Endothelial cell (in vitro differentiated cells): ENCODE data around the gene PRDX1. TPM values are rescaled to one million over a fixed set of nuclear protein-coding genes. Genes with fewer than 3 reads are reported as not detected.
"Not testable (repeated sequence)": the region's sequence is repeated elsewhere in the genome, so short reads cannot be mapped to it uniquely, and the experiment has no call there.

Source experiments
- DNase-seq: peaks from one replicate; pipeline ENCODE4 v3.0.0; 2021; ENCODE audit warnings: low spot score
- H3K27ac Mint-ChIP-seq: one replicate; pipeline ENCODE4 v1.8.0; 2021; ENCODE audit warnings: mixed read lengths, inconsistent platforms; ENCODE audit not compliant: unreplicated experiment
- H3K27me3 Mint-ChIP-seq: one replicate; pipeline ENCODE4 v1.8.0; 2021; ENCODE audit warnings: mild to moderate bottlenecking, moderate library complexity, mixed read lengths, inconsistent platforms; ENCODE audit not compliant: unreplicated experiment
- H3K36me3 Mint-ChIP-seq: one replicate; pipeline ENCODE4 v1.8.0; 2021; ENCODE audit warnings: mild to moderate bottlenecking, low read depth, mixed read lengths, inconsistent platforms; ENCODE audit not compliant: unreplicated experiment
- H3K4me1 Mint-ChIP-seq: one replicate; pipeline ENCODE4 v1.8.0; 2021; ENCODE audit warnings: mild to moderate bottlenecking, mixed read lengths, inconsistent platforms; ENCODE audit not compliant: unreplicated experiment
- H3K4me3 Mint-ChIP-seq: one replicate; pipeline ENCODE4 v1.8.0; 2021; ENCODE audit warnings: mild to moderate bottlenecking, mixed read lengths, inconsistent platforms; ENCODE audit not compliant: unreplicated experiment
- H3K9me3 Mint-ChIP-seq: one replicate; pipeline ENCODE4 v1.8.0; 2021; ENCODE audit warnings: mixed read lengths, inconsistent platforms; ENCODE audit not compliant: unreplicated experiment
- CTCF ChIP-seq: fragments of 200-600 bp; sonication (generic); IDR thresholded peaks from one replicate; pipeline ENCODE4 v1.5.0; 2021; ENCODE audit warnings: antibody characterized with exemption; ENCODE audit not compliant: unreplicated experiment
- total RNA-seq: library from RNA; stranded (reverse); fragmentation: NEBNext Ultra II Directional; extraction: Animal tissue kit (Norgen Biotek cat#: 25700); gene quantifications from one replicate; pipeline ENCODE4 v1.2.1, GENCODE V29; 2021; ENCODE audit not compliant: unreplicated experiment

Gene PRDX1
- total RNA-seq, 1 donor from 2014 or later: 325 TPM

GRCh38 chr1:45492691-45493090 is 29.0 kb downstream of the PRDX1 start:
- no peak for DNase-seq
- peaks cover 3% of the 10 kb centered on the region for H3K4me1 Mint-ChIP-seq
- peaks cover 5% of the 10 kb centered on the region for H3K27me3 Mint-ChIP-seq
- peaks cover 7% of the 10 kb centered on the region for H3K36me3 Mint-ChIP-seq
- H3K27ac Mint-ChIP-seq: no peak overlapping the region
- no peaks in the 10 kb centered on the region for H3K9me3 Mint-ChIP-seq
- no peak for TF ChIP-seq CTCF
- H3K4me3 Mint-ChIP-seq: no peak overlapping the region

- Mint-ChIP-seq H3K27ac (no peak overlapping the region), H3K9me3 (no peaks in the 10 kb centered on the region), H3K27me3 (peaks cover 5% of the 10 kb centered on the region), H3K4me3 (no peak overlapping the region), H3K36me3 (peaks cover 3% of the 10 kb centered on the region), H3K4me1 (peaks cover 3% of the 10 kb centered on the region)
- DNase-seq: no peak
- no peak for TF ChIP-seq CTCF
Measured at GRCh38 chr1:45491487-45492260, 30.0 kb downstream of the PRDX1 start.

- H3K4me3 Mint-ChIP-seq: no peak within 1 kb of the TSS
- no peak for TF ChIP-seq CTCF
- no peak within 1 kb of the TSS for H3K27ac Mint-ChIP-seq
- no peaks in the 10 kb centered on the region for H3K36me3 Mint-ChIP-seq
- DNase-seq: peak; percentile 96
- H3K4me1 Mint-ChIP-seq: peaks cover 3% of the 10 kb centered on the region
- peaks cover 5% of the 10 kb centered on the region for H3K27me3 Mint-ChIP-seq
- no peaks in the 10 kb centered on the region for H3K9me3 Mint-ChIP-seq
Measured at GRCh38 chr1:45490626-45491486, 30.8 kb downstream of the PRDX1 start, which contains the start of gene TESK2. Gene TESK2 (minus strand): TSS chr1:45491163. CDS start chr1:45457785, 33,378 bp downstream.

GRCh38 chr1:45490121-45490625 is 31.5 kb downstream of the PRDX1 start:
- H3K4me3 Mint-ChIP-seq: no peak overlapping the region
- no peaks in the 10 kb centered on the region for H3K36me3 Mint-ChIP-seq
- TF ChIP-seq CTCF: no peak
- DNase-seq: peak; percentile 15
- H3K27ac Mint-ChIP-seq: no peak overlapping the region
- peaks cover 5% of the 10 kb centered on the region for H3K27me3 Mint-ChIP-seq
- H3K4me1 Mint-ChIP-seq: peaks cover 3% of the 10 kb centered on the region
- no peaks in the 10 kb centered on the region for H3K9me3 Mint-ChIP-seq

GRCh38 chr1:45489379-45489778 is 32.3 kb downstream of the PRDX1 start:
- not testable (repeated sequence) for H3K27ac Mint-ChIP-seq, H3K36me3 Mint-ChIP-seq, H3K4me3 Mint-ChIP-seq, DNase-seq, H3K27me3 Mint-ChIP-seq, H3K4me1 Mint-ChIP-seq, H3K9me3 Mint-ChIP-seq
